NCI-H2107 (cell line): ENCODE measurements around the gene PNKP.

ENCODE experiments used
- DNase-seq: peaks from one replicate; lab custom pipeline; 2025; lab: John Stamatoyannopoulos, UW

PNKP gene

GRCh38 chr19:49847731-49848696 lies 19.4 kb downstream of the PNKP start:
- no peak for DNase-seq

DNA sequence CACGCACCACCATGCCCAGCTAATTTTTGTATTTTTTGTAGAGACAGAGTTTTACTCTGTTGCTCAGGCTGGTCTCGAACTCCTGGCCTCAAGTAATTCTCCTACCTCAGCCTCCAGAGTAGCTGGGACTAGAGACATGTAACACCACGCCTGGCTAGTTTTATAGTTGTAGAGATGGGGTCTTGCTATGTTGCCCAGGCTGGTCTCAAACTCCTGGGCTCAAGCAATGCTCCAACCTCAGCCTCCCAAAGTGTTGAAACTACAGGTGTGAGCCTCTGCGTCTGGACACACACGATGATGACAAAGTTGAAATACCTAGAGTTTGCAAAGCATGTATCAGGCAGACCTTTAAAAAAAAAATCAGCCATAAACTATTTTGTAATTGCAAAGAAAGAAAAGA lies 21.0 kb downstream of the PNKP start:
- no peak for DNase-seq

GRCh38 chr19:49845414-49845813 lies 22.0 kb downstream of the PNKP start:
- DNase-seq, result no peak

DNA sequence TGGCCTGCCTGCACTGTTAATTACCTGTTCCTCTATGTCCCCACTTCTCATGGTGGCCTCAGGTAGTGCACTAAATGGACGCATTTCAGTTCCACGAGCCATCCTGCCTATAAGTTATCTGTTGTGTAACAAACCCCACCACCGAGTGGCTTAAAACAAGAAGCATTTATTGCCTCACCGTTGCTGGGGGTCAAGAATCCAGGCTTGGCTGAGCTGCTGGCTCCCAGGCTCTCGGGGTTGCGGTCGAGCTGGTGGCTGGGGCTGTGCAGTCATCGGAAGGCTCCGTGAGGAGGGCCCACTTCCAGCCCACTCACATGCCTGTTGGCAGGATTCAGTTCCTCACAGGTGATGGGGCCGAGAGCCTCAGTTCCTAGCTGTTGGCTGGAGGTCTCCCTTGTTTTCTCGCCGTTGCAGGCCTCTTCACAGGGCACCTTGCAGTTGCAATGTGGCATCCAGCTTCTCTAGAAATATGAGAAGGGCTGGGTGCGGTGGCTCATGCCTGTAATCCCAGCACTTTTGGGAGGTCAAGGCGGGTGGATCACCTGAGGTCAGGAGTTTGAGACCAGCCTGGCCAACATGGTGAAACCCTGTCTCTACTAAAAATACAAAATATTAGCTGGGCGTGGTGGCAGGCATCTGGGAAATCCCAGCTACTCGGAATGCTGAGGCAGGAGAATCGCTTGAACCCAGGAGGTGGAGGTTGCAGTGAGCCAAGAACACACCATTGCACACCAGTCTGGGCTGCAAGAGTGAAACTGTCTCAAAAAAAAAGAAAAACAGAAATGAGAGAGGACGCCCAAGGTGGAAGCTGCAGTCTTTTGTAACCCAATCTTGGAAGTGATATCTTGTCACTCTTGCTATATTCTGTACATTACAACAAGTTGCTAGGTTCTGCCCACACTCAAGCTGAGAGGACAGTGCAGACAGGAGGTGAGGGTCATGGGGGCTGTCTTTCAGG lies 23.0 kb downstream of the PNKP start:
- no peak for DNase-seq

DNA sequence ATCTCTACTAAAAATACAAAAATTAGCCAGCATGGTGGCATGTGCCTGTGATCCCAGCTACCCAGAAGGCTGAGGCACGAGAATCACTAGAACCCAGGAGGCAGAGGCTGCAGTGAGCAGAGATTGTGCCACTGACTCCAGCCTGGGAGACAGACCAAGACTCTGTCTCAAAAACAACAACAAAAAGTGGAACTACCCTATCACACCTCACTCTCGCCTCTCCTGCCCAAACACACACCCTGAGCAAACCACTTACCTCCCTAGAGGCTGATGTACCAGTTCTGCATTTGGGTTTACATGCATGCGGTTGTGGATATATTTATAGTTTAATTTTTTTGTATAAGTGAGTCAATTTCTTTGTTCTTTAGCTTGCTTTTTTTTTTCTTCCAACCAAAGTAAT lies 24.1 kb downstream of the PNKP start:
- no peak for DNase-seq

- DNase-seq, result no peak
Measured at GRCh38 chr19:49840736-49841249, 26.6 kb downstream of the PNKP start.

DNA sequence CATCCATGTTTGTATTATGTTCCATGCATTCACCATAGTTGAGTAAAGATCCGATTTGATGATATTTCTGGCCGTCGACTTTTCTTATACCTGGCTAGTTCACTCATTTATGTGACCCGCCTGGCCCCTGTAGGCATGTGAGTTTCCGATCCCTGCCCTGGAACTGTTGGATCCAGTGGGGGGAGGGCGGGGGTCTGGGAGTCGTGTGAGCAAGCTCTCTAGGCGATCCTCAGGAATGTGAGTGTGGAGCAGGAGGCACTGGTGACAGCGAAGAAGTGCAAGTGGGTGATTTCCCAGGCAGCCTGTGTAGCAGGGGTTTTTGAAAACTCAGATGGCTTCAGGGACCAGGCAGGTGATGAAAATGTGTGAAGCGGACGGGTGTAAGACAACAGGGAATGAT lies 27.1 kb downstream of the PNKP start:
- no peak for DNase-seq

GRCh38 chr19:49839713-49840112 lies 27.7 kb downstream of the PNKP start:
- DNase-seq, result no peak

GRCh38 chr19:49838885-49839588 lies 28.3 kb downstream of the PNKP start:
- no peak for DNase-seq

DNA sequence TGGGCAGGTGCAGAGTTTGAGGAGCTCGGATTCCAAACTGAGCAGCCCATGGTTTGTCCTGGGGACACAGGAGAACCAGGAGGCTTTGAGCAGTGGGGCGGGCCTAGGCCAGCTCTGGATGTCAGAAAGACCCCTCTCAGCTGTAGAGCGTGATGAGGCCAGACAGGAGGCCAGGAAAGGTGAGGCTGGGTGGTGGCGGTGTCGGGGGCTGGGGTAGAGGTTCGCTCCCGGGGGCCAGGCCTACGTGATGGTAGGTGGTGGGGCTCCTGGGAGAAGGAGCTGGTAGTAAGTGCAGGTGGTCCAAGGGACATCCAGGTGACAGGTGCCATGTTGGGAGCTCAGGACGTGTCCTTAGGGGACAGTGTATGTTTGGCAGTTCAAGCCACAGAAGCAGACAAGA lies 30.0 kb downstream of the PNKP start:
- DNase-seq, result no peak

DNA sequence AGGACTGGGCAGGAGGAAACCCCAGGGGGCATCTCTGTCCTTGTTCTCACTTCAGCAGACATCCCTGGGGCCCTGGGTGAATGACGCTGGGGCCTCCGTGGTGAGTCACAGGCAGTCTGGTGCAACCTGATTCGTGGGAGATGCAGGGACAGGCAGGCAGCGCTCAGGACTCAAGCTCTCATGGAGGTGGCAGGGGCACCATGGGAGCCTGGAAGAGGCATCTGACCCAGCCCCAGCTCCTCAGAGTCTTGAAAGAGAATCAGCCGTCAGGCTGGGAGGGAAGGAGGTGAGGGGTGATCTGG lies 30.4 kb downstream of the PNKP start:
- DNase-seq, result no peak

- no peak for DNase-seq
Measured at GRCh38 chr19:49836176-49837008, 31.0 kb downstream of the PNKP start.

- no peak for DNase-seq
Measured at GRCh38 chr19:49835562-49835961, 31.8 kb downstream of the PNKP start.

GRCh38 chr19:49833599-49833998 lies 33.8 kb downstream of the PNKP start:
- no peak for DNase-seq

GRCh38 chr19:49832556-49832955 lies 34.8 kb downstream of the PNKP start:
- DNase-seq, result no peak

GRCh38 chr19:49831592-49831991 lies 35.8 kb downstream of the PNKP start:
- DNase-seq, result no peak

GRCh38 chr19:49830766-49831165 lies 36.6 kb downstream of the PNKP start:
- no peak for DNase-seq

DNA sequence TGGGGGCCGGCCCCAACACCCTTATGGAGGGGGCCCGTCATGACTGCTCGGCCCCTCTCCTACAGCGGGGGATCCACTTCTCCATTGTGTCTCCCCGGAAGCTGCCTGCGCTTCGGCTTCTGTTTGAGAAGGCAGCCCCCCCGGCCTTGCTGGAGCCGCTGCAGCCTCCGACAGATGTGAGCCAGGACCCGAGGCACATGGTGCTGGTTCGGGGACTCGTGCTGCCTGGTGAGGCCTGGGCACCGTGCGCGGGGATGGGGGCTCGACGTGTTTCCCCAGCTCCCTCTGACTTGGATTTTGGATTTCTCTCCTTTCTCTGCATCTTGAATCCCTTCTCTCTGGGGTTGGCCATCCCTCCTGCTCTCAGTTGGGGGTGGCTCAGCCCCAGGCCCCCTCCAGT lies 37.7 kb downstream of the PNKP start:
- no peak for DNase-seq

DNA sequence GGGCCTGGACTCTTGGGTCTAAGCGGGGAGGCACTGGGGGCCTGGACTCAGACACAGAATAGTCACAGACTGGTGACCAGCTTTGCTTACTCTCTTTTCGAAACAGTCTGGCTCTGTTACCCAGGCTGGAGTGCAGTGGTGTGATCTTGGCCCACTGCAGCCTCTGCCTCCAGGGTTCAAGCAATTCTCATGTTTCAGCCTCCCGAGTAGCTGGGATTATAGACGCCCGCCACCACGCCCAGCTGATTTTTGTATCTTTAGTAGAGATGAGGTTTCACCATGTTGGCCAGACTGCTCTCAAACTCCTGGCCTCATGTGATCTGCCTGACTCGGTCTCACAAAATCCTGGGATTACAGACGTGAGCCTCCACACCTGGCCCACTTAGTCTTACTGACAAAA lies 38.2 kb downstream of the PNKP start:
- no peak for DNase-seq

GRCh38 chr19:49827034-49827433 lies 40.3 kb downstream of the PNKP start:
- no peak for DNase-seq

DNA sequence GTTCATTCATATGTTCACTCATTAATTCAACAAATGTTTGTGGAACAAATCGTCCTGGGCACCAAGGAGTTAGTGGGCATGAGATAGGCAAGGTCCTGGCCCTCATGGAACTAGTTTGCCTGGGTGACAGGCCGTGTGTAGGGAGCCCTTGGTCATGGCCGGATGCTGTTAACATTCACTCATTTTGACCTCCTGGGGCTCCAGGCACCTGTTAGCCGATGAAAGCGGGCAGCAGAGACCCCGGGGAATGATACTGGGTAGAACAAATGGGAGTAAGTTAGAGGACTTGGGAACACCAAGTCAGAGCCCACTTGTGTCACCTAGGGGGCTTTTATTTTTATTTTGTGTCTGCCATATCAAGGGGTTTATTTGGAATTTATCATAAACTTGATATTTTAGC lies 42.7 kb downstream of the PNKP start:
- DNase-seq, result no peak
